CD4-positive, alpha-beta memory T cell (primary cell): ENCODE data around the gene COL7A1. TPM values are rescaled to one million over a fixed set of nuclear protein-coding genes. Genes with fewer than 3 reads are reported as not detected.
A peak's percentile ranks its signal among the peaks of the same experiment; 100 is the strongest.

ENCODE experiments used
- CTCF ChIA-PET: fragments of 350-600 bp; sonication (Branson Sonifier 250); formaldehyde crosslinking; loops from one replicate; lab custom pipeline; 2021; ENCODE audit warnings: inconsistent platforms; ENCODE audit not compliant: partially characterized antibody; lab: Charles Lee
- POLR2A ChIA-PET: fragments of 350-600 bp; sonication (Branson Sonifier 250); formaldehyde crosslinking; loops from one replicate; lab custom pipeline; 2021; ENCODE audit not compliant: partially characterized antibody; lab: Charles Lee
- DNase-seq, 5 donors: peaks; one replicate each; pipeline versions ENCODE4 v3.0.0 to v3.0.0-alpha.2; 2020 to 2022; ENCODE audit warnings: mixed read lengths in 1 of 5
- H3K27ac ChIP-seq: one replicate; pipeline ENCODE4 v1.7.0; 2013; ENCODE audit warnings: low read depth, low read length
- H3K27me3 ChIP-seq: 2 replicates; pipeline ENCODE4 v1.7.0; 2013; ENCODE audit warnings: mild to moderate bottlenecking, low read length, moderate library complexity; ENCODE audit not compliant: insufficient read depth
- H3K36me3 ChIP-seq: 2 replicates; pipeline ENCODE4 v1.7.0; 2013; ENCODE audit warnings: mild to moderate bottlenecking, low read length, moderate library complexity; ENCODE audit not compliant: insufficient read depth
- H3K4me1 ChIP-seq: 2 replicates; pipeline ENCODE4 v1.7.0; 2013; ENCODE audit warnings: mild to moderate bottlenecking, low read length, moderate library complexity; ENCODE audit not compliant: insufficient read depth
- H3K4me3 ChIP-seq, 2 donors: one replicate each; pipeline ENCODE4 v1.7.0; 2013; ENCODE audit warnings: low read length in 2 of 2, mild to moderate bottlenecking in 1 of 2
- H3K9me3 ChIP-seq, 2 donors: one replicate each; pipeline ENCODE4 v1.7.0; 2013; ENCODE audit warnings: low read length in 2 of 2, control low read depth in 1 of 2; ENCODE audit not compliant: control insufficient read depth in 1 of 2
- H3K27ac Mint-ChIP-seq, 7 donors: one replicate each; pipeline ENCODE4 v1.8.0; 2020 to 2021; ENCODE audit warnings: mixed read lengths in 7 of 7, mild to moderate bottlenecking in 6 of 7, inconsistent platforms in 3 of 7, moderate library complexity in 3 of 7
- H3K27me3 Mint-ChIP-seq, 2 donors: one replicate each; pipeline ENCODE4 v1.8.0; 2020 to 2021; ENCODE audit warnings: mixed read lengths in 2 of 2
- H3K36me3 Mint-ChIP-seq, 2 donors: one replicate each; pipeline ENCODE4 v1.8.0; 2020 to 2021; ENCODE audit warnings: mixed read lengths in 2 of 2, inconsistent platforms in 1 of 2, mild to moderate bottlenecking in 1 of 2
- H3K4me1 Mint-ChIP-seq, 4 donors: one replicate each; pipeline ENCODE4 v1.8.0; 2020 to 2021; ENCODE audit warnings: mixed read lengths in 4 of 4, mild to moderate bottlenecking in 1 of 4
- H3K4me3 Mint-ChIP-seq, 8 donors: one replicate each; pipeline ENCODE4 v1.8.0; 2020 to 2021; ENCODE audit warnings: mixed read lengths in 8 of 8, mild to moderate bottlenecking in 7 of 8, moderate library complexity in 6 of 8, inconsistent platforms in 3 of 8
- H3K9me3 Mint-ChIP-seq, 8 donors: one replicate each; pipeline ENCODE4 v1.8.0; 2020 to 2021; ENCODE audit warnings: mixed read lengths in 8 of 8, mild to moderate bottlenecking in 5 of 8, inconsistent platforms in 3 of 8, moderate library complexity in 1 of 8
- intact Hi-C: fragments of 100-400 bp; cut with micrococcal nuclease; formaldehyde crosslinking; loops from one replicate; pipeline ENCODE4 v1.15.1; 2023
- polyA plus RNA-seq, 2 donors: library from polyadenylated mRNA; unstranded; fragments of 300-500 nt; fragmentation: Illumina TruSeq; gene quantifications; one replicate each; pipeline ENCODE4 v1.2.3, GENCODE V29; 2021
- total RNA-seq, 2 experiments: library from RNA; stranded (reverse); gene quantifications; one replicate each; pipeline ENCODE4 v1.2.3, GENCODE V29; 2021

Gene COL7A1
- total and polyA plus RNA-seq, 4 experiments from 2014 or later, result 1.2 to 1.9 TPM; not detected in 2

DNA sequence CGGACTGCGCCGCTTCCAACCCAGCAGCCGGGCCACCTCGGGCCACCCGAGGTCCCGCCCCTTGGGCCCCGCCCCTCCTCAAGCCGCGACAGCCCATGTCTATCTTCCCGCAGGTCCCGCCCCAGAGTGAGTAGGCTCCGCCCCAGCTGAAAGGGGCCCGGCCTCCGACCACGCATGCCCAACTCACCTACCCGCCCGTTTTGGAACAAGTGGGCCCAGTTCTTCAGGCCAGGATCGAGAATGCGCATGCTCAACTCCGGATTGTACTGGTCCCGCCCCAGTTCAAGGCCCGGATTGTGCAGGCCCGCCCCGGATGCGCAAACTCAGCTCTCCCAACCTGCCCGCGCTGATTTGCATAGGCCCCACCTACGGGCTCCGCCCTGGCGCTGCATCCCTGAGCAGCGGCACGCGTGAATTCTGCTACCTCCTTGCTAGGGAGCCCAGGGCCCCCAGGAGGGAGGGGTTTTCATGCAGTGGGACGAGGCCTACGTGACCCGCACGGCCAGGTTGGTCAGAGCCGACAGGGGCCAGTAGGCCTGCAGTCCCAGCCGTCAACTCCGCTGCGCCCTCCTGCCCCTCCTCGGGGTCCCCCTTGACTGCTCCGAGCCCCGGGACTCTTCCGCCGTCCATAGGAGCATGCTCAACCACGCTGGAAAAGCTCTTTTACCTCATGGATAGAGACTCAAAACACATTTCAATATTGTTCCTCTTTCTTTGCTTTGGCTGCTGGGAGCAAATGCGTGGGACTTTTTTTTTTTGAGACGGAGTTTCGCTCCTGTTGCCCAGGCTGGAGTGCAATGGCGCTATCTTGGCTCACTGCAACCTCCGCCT is 38.1 kb downstream of the COL7A1 start, which contains the start of gene PFKFB4:
Gene PFKFB4, minus strand, starts transcription at position 8 of the 831 bp plus-strand sequence. CDS start 26 bp downstream, outside the sequence.
- peak; percentile 99 to 100 (median 100) for DNase-seq
- Mint-ChIP-seq H3K4me3 (peak within 1 kb of the TSS; percentile 77 to 96 (median 87)), H3K27ac (peak within 1 kb of the TSS; percentile 66 to 89 (median 78)), H3K9me3 (peaks cover 0 to 4% (median 0%) of the 10 kb centered on the region in 8 donors), H3K36me3 (no peaks in the 10 kb centered on the region), H3K27me3 (no peaks in the 10 kb centered on the region), H3K4me1 (peaks cover 5 to 22% (median 17%) of the 10 kb centered on the region in 4 donors)
- Histone ChIP-seq H3K36me3 (no peaks in the 10 kb centered on the region), H3K4me1 (peaks cover 23% of the 10 kb centered on the region), H3K27ac (peak within 1 kb of the TSS; percentile 39), H3K9me3 (no peaks in the 10 kb centered on the region), H3K4me3 (peak within 1 kb of the TSS; percentile 69 to 82), H3K27me3 (no peaks in the 10 kb centered on the region)
- ChIA-PET CTCF (interaction anchor here (0.6 to 18.1 kb wide), 16 partner anchors 8 to 1402 kb away, joined by 3 to 330 read pairs (median 4); partner anchors contain the start of genes CCDC51, TMA7 and UQCRC1), POLR2A (interaction anchor here (0.5 to 2.7 kb wide), 14 partner anchors 10 to 783 kb away, joined by 3 to 14 read pairs (median 4); partner anchors contain the start of genes ATRIP, CCDC51, SLC26A6 and TMA7)
- intact Hi-C loops, result loop anchor here (1.0 to 5.0 kb wide), 8 partner anchors 78 to 365 kb away; partner anchors contain the start of genes CCDC51, IP6K2, NME6 and SLC26A6

DNA sequence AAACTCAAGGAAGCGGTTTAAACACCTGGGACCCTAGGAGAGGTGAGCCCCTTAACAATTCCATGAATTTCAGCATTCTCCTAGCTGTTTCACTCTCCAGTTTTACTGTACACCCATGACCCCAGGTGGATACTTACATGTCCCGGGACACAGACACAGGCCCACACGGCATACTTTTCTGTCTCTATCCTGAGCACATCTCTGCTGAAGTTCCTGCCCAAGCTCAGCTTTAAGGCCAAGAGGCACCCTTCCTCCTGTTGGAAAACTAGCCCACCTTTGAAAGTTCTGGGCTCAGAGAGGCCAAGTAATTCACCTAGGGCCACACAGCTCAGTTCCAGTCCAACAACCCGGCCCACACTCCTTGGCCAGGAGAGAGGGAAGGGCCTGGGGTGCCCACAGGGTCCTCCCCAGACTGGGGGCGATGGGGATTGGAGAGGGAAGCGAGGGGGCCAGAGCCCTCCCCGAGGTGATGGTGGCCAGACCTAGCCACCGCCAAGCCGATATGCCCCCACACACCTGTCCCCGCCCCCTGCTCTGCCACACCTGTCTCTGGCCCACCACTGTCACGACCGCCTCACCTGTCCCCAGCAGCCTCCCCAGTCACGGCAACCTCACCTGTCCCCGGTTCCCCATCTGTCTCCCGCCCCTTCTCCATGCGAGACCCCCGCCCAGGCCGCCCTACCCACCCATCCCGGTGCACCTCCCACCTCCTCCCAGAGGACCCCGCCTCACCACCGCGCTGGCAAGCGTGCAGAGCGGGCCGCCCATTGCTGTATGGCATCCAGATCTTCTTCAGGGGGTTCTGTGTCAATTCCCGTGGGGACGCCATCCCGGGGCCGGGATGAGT is 39.0 kb downstream of the COL7A1 start:
- no peaks in the 10 kb centered on the region for H3K27me3 Mint-ChIP-seq
- Histone ChIP-seq H3K4me1 (peaks cover 23% of the 10 kb centered on the region), H3K27ac (peak overlapping the region; percentile 39), H3K4me3 (peak overlapping the region; percentile 29 to 41), H3K27me3 (no peaks in the 10 kb centered on the region), H3K9me3 (no peaks in the 10 kb centered on the region), H3K36me3 (no peaks in the 10 kb centered on the region)
- peak overlapping the region in 6 of 7 donors; percentile 66 to 89 (median 81) for H3K27ac Mint-ChIP-seq
- intact Hi-C loops, result loop anchor here (2.0 to 5.0 kb wide), 4 partner anchors 89 to 364 kb away; partner anchors contain the start of gene ZNF589
- H3K9me3 Mint-ChIP-seq, result peaks cover 0 to 4% (median 0%) of the 10 kb centered on the region in 8 donors
- peak overlapping the region; percentile 77 to 96 (median 87) for H3K4me3 Mint-ChIP-seq
- peaks cover 5 to 22% (median 17%) of the 10 kb centered on the region in 4 donors for H3K4me1 Mint-ChIP-seq
- CTCF ChIA-PET, result interaction anchor here (0.6 to 18.1 kb wide), 17 partner anchors 7 to 1403 kb away, joined by 3 to 330 read pairs (median 3); partner anchors contain the start of genes CCDC51, TMA7 and UQCRC1
- DNase-seq, result no peak
- POLR2A ChIA-PET, result interaction anchor here (0.7 to 2.7 kb wide), 11 partner anchors 9 to 784 kb away, joined by 3 to 14 read pairs (median 4); partner anchors contain the start of genes ATRIP, CCDC51, SLC26A6 and TMA7
- H3K36me3 Mint-ChIP-seq, result no peaks in the 10 kb centered on the region

DNA sequence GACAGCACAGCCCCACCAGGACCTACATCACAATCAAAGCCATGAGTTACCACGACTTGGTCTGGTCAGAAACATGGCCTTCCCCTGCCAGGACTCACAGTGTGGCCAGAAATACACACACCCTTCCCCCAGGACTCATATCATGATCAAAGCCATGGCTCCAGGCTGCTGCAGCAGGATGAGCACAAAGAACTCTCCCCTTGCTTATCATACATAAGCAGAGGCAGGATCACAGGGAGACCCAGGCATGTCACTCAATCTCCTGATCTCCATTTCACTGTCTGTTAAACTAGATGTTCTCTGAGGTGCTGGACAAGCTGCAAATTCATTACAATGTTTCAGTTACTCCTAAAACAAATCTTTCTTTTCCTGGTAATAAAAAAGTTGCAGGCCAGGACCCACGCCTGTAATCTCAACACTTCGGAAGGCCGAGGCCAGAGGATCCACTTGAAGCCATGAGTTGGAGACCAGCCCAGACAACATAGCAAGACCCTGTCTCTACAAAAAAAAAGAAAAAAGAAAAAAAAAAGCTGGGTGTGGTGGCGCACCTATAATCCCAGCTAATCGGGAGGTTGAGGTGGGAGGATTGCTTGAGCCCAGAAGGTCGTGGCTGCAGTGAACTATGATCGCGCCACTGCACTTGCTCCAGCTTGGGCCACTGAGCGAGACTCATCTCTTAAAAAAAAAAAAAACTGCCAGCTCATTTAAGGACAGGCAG is 39.7 kb downstream of the COL7A1 start:
- Histone ChIP-seq H3K36me3 (no peaks in the 10 kb centered on the region), H3K27me3 (no peaks in the 10 kb centered on the region), H3K27ac (no peak overlapping the region), H3K4me1 (peaks cover 23% of the 10 kb centered on the region), H3K9me3 (no peaks in the 10 kb centered on the region), H3K4me3 (no peak overlapping the region)
- ChIA-PET CTCF (interaction anchor here (0.9 to 18.1 kb wide), 7 partner anchors 10 to 154 kb away, joined by 3 to 330 read pairs (median 9); partner anchors contain the start of genes CCDC51, TMA7 and UQCRC1), POLR2A (interaction anchor here (2.7 kb wide), 1 partner anchor 115 kb away, joined by 14 read pairs; the partner anchor contains the start of genes CCDC51 and TMA7)
- DNase-seq, result peak in 1 of 5 donors; percentile 23
- H3K27me3 Mint-ChIP-seq, result no peaks in the 10 kb centered on the region
- peak overlapping the region in 3 of 7 donors; percentile 65 to 89 (median 75) for H3K27ac Mint-ChIP-seq
- intact Hi-C loops, result loop anchor here (5.0 kb wide), 1 partner anchor 363 kb away; no protein-coding TSS in a partner anchor
- no peaks in the 10 kb centered on the region for H3K36me3 Mint-ChIP-seq
- H3K4me1 Mint-ChIP-seq, result peaks cover 5 to 22% (median 17%) of the 10 kb centered on the region in 4 donors
- H3K4me3 Mint-ChIP-seq, result peak overlapping the region in 7 of 8 donors; percentile 27 to 88 (median 39)
- peaks cover 0 to 4% (median 0%) of the 10 kb centered on the region in 8 donors for H3K9me3 Mint-ChIP-seq

DNA sequence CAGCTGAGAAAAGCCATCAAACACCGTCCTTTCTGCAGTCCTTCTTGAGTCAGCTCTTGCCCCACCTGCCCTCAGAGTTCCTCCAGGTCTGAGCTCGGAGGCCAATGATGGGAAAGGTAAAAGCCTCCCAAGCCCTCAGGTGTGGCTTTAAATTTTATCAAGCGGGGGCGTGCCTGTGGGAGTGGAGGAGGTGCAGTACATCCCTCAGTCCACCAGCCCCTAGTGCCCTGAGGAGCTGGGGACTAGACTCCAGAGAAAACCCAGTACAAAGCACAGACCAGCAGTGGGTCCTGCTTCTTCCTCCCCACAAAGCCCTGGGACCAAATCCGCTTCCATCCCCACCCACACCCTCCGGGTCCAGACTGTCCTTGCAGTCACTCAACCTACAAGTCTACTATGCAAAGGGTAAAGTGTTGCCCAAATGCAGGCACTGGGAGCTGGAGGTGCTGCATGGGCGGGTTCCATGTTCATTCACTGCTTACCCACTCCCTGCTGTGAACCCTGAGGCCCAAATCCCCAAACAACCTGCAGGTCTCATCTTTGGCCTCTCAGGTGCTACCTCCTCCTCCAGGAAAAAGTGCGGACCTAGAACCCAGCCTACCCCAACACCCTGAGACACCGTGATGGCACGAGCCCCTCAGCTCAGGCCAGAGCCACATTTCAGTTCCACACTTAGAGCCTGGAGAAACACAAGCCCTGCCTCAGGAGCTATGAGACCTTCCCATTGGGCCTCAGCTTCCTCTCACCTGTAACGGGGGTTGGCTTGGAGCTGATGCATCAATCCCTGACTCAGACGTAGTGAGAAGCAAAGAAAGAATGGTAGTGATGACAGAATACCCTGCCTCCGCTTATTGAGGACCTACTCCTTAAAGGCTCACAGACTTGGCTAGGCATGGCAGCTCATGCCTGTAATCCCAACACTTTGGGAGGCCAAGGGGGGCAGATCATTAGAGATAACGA is 41.0 kb downstream of the COL7A1 start:
- Mint-ChIP-seq H3K9me3 (peaks cover 0 to 3% (median 0%) of the 10 kb centered on the region in 8 donors), H3K4me3 (peak overlapping the region in 1 of 8 donors; percentile 39), H3K4me1 (peaks cover 5 to 22% (median 17%) of the 10 kb centered on the region in 4 donors), H3K27me3 (no peaks in the 10 kb centered on the region), H3K27ac (peak overlapping the region in 1 of 7 donors; percentile 25), H3K36me3 (no peaks in the 10 kb centered on the region)
- Histone ChIP-seq H3K4me1 (peaks cover 23% of the 10 kb centered on the region), H3K27ac (no peak overlapping the region), H3K9me3 (no peaks in the 10 kb centered on the region), H3K36me3 (no peaks in the 10 kb centered on the region), H3K4me3 (no peak overlapping the region), H3K27me3 (no peaks in the 10 kb centered on the region)
- CTCF ChIA-PET, result interaction anchor here (1.0 to 18.1 kb wide), 4 partner anchors 9 to 152 kb away, joined by 3 to 330 read pairs (median 64); partner anchors contain the start of genes CCDC51 and TMA7
- no peak for DNase-seq
- POLR2A ChIA-PET, result interaction anchor here (0.6 to 0.9 kb wide), 2 partner anchors 54 to 258 kb away, joined by 3 to 4 read pairs; no protein-coding TSS in a partner anchor
- intact Hi-C loops, result no loop called here

DNA sequence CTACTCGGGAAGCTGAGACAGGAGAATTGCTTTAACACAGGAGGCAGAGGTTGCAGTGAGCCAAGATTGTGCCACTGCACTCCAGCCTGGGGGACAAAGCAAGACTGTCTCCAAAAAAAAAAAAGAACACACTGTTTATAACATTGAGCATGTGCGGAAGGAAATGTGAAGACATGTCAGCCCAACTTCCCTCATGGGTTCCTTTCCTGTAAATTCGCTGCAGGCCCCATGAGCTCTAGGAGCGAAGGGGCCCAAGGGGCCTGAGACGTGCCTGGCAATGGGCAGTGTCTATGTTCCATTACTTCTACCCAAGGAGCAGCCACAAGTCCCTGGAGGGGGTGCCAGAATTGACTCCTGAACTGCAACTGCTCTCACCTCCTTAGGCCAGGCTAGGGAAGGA is 41.8 kb downstream of the COL7A1 start:
- intact Hi-C loops, result no loop called here

More for the DNA sequence above, 41.8 kb downstream of the COL7A1 start:
- Mint-ChIP-seq H3K9me3 (peaks cover 0 to 3% (median 0%) of the 10 kb centered on the region in 8 donors), H3K27ac (peak overlapping the region in 2 of 7 donors; percentile 17 to 25), H3K4me1 (peaks cover 9 to 25% (median 17%) of the 10 kb centered on the region in 4 donors), H3K36me3 (no peaks in the 10 kb centered on the region), H3K4me3 (no peak overlapping the region), H3K27me3 (no peaks in the 10 kb centered on the region)
- Histone ChIP-seq H3K27me3 (no peaks in the 10 kb centered on the region), H3K27ac (no peak overlapping the region), H3K4me1 (peaks cover 27% of the 10 kb centered on the region), H3K36me3 (no peaks in the 10 kb centered on the region), H3K9me3 (no peaks in the 10 kb centered on the region), H3K4me3 (no peak overlapping the region)
- DNase-seq, result no peak
- POLR2A ChIA-PET, result interaction anchor here (0.6 to 1.6 kb wide), 5 partner anchors 55 to 259 kb away, joined by 3 to 5 read pairs (median 3); partner anchors contain the start of genes CCDC51 and TMA7
- CTCF ChIA-PET, result interaction anchor here (1.0 to 18.1 kb wide), 4 partner anchors 8 to 152 kb away, joined by 3 to 330 read pairs (median 61); no protein-coding TSS in a partner anchor
